B cell (primary cell): ENCODE data around the gene IWS1.

Experiments
- CTCF ChIP-seq: fragments of 200-600 bp; IDR thresholded peaks from one replicate; pipeline ENCODE4 v1.8.0; 2022; ENCODE audit warnings: antibody characterized with exemption, mild to moderate bottlenecking
- EZH2 ChIP-seq: IDR thresholded peaks from 2 replicates; pipeline ENCODE4 v1.6.1; 2012; ENCODE audit warnings: borderline replicate concordance, low read depth, mild to moderate bottlenecking, moderate library complexity, low read length; ENCODE audit not compliant: insufficient read depth, poor library complexity, severe bottlenecking

- TF ChIP-seq CTCF (no peak), EZH2 (no peak)
These were observed 39.8 kb downstream of the IWS1 start for GRCh38 chr2:127486247-127487058.
